ENCODE results near the gene DIAPH2. TPM values are rescaled to one million over a fixed set of nuclear protein-coding genes. Genes with fewer than 3 reads are reported as not detected.

The DIAPH2 gene
- total and polyA plus RNA-seq, 2 donors (not counting 1 experiment from before 2014, with no cell fraction given), result 4.2 to 32.4 TPM

DNA sequence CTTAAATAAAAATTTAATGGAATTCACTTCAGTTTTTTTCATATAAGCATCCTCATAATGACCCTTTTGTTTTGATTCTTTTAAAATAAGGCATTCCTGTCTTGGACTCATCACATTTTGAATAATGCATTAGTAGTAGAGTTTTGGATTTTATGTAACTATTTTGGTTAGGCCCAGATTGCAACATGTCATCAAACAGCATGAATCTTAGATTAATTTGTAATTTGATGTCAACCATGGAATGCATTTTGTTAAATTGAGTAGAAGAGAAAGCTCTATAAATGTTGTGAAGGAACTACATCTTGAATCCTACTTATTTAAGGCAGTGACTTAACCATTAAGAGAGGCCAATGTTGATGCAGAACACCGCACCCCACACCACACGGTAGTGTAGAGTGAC is 3.1 kb downstream of the DIAPH2 start:
- no peaks in the 10 kb centered on the region for H3K27me3 ChIP-seq (replicated peaks in 1 of 4; ENCODE audit: control extremely low read depth in 1 of 4, control insufficient read depth in 3 of 4, insufficient read depth in 4 of 4, low read length in 3 of 4)
- TF ChIP-seq EZH2 (IDR thresholded peaks at IDR 0.05; ENCODE audit: borderline replicate concordance, insufficient read depth, low read depth, low read length, poor library complexity, severe bottlenecking), result no peak
- TF ChIP-seq, protein P1, sequence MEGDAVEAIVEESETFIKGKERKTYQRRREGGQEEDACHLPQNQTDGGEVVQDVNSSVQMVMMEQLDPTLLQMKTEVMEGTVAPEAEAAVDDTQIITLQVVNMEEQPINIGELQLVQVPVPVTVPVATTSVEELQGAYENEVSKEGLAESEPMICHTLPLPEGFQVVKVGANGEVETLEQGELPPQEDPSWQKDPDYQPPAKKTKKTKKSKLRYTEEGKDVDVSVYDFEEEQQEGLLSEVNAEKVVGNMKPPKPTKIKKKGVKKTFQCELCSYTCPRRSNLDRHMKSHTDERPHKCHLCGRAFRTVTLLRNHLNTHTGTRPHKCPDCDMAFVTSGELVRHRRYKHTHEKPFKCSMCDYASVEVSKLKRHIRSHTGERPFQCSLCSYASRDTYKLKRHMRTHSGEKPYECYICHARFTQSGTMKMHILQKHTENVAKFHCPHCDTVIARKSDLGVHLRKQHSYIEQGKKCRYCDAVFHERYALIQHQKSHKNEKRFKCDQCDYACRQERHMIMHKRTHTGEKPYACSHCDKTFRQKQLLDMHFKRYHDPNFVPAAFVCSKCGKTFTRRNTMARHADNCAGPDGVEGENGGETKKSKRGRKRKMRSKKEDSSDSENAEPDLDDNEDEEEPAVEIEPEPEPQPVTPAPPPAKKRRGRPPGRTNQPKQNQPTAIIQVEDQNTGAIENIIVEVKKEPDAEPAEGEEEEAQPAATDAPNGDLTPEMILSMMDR (IDR thresholded peaks at IDR 0.05), result no peak
- no peak overlapping the region for H3K27ac ChIP-seq (ENCODE audit: low read length in 2 of 2)
- H3K27ac Mint-ChIP-seq, result no peak overlapping the region
- no peak overlapping the region for H2AFZ ChIP-seq (ENCODE audit: insufficient read depth, low read depth, low read length, poor library complexity, severe bottlenecking)
- H3K4me3 Mint-ChIP-seq, result no peak overlapping the region
- H3K4me1 Mint-ChIP-seq, result peaks cover 29% of the 10 kb centered on the region
- H4K20me1 ChIP-seq (ENCODE audit: control insufficient read depth, insufficient read depth, low read length, poor library complexity, severe bottlenecking), result no peaks in the 10 kb centered on the region
- no CpG with 5 or more reads among the region's 2 CpGs for WGBS (ENCODE audit: insufficient coverage)
- ChIA-PET CTCF (no interaction called here), POLR2A (no interaction called here)
- H3K79me2 ChIP-seq (ENCODE audit: control insufficient read depth, insufficient read depth, low read length), result peaks cover 2% of the 10 kb centered on the region
- intact Hi-C loops (cut with micrococcal nuclease), result no loop called here
- no peak overlapping the region for H3K4me3 ChIP-seq (ENCODE audit: control extremely low read depth in 1 of 5, extremely low read depth in 1 of 5, insufficient read depth in 1 of 5, low read depth in 2 of 5, low read length in 4 of 5)
- H3K9me3 ChIP-seq (ENCODE audit: control extremely low read depth in 1 of 3, control insufficient read depth in 2 of 3, insufficient read depth in 1 of 3, low read length in 2 of 3), result no peaks in the 10 kb centered on the region
- ATAC-seq (ENCODE audit: low read depth), result no peak
- no peak overlapping the region for H3K4me2 ChIP-seq (replicated peaks; ENCODE audit: low read depth, low read length, poor library complexity, severe bottlenecking)
- no peak overlapping the region for H3K9ac ChIP-seq (ENCODE audit: low read length)
- DNase-seq, result no peak
- H3K36me3 ChIP-seq (replicated peaks in 1 of 2; ENCODE audit: control extremely low read depth in 1 of 2, control insufficient read depth in 1 of 2, extremely low read depth in 1 of 2, insufficient read depth in 2 of 2, low read length in 1 of 2), result no peaks in the 10 kb centered on the region
- H3K4me1 ChIP-seq (ENCODE audit: control insufficient read depth in 2 of 2, insufficient read depth in 2 of 2, low read length in 2 of 2), result peaks cover 4 to 13% of the 10 kb centered on the region in 2 donors
- H3K9me3 Mint-ChIP-seq (ENCODE audit: insufficient read depth), result no peaks in the 10 kb centered on the region
- H3K27me3 Mint-ChIP-seq, result no peaks in the 10 kb centered on the region

DNA sequence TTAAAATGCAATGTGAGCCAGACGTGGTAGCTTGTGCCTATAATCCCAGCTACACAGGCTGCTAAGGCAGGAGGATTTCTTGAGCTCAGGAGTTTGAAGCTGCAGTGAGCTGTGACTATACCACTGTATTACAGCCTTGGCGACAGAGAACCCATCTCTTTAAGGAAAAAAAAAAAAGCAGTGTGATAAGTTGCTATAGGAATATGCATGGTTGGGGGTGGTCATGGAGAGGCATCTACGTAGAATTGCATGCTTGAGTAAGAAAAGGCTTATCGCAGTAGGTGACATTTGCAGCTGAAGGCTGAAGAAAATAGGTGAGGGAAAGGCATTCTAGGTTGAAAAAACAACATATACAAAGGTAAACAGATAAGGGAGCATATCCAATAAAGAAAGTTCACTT is 4.1 kb downstream of the DIAPH2 start:
- H3K27me3 ChIP-seq (replicated peaks in 1 of 4; ENCODE audit: control extremely low read depth in 1 of 4, control insufficient read depth in 3 of 4, insufficient read depth in 4 of 4, low read length in 3 of 4), result no peaks in the 10 kb centered on the region
- Mint-ChIP-seq H3K9me3 (ENCODE audit: insufficient read depth) (no peaks in the 10 kb centered on the region), H3K27me3 (no peaks in the 10 kb centered on the region), H3K4me3 (no peak overlapping the region), H3K27ac (no peak overlapping the region), H3K4me1 (peaks cover 25% of the 10 kb centered on the region)
- H3K4me3 ChIP-seq (ENCODE audit: control extremely low read depth in 1 of 5, extremely low read depth in 1 of 5, insufficient read depth in 1 of 5, low read depth in 2 of 5, low read length in 4 of 5), result no peak overlapping the region
- peaks cover 2% of the 10 kb centered on the region for H3K79me2 ChIP-seq (ENCODE audit: control insufficient read depth, insufficient read depth, low read length)
- no peak overlapping the region for H3K9ac ChIP-seq (ENCODE audit: low read length)
- ChIA-PET CTCF (no interaction called here), POLR2A (no interaction called here)
- no peak overlapping the region for H2AFZ ChIP-seq (ENCODE audit: insufficient read depth, low read depth, low read length, poor library complexity, severe bottlenecking)
- H3K9me3 ChIP-seq (ENCODE audit: control extremely low read depth in 1 of 3, control insufficient read depth in 2 of 3, insufficient read depth in 1 of 3, low read length in 2 of 3), result no peaks in the 10 kb centered on the region
- WGBS (ENCODE audit: insufficient coverage), result no CpG with 5 or more reads among the region's 4 CpGs
- H3K4me2 ChIP-seq (replicated peaks; ENCODE audit: low read depth, low read length, poor library complexity, severe bottlenecking), result no peak overlapping the region
- H4K20me1 ChIP-seq (ENCODE audit: control insufficient read depth, insufficient read depth, low read length, poor library complexity, severe bottlenecking), result no peaks in the 10 kb centered on the region
- no peak for TF ChIP-seq EZH2 (IDR thresholded peaks at IDR 0.05; ENCODE audit: borderline replicate concordance, insufficient read depth, low read depth, low read length, poor library complexity, severe bottlenecking)
- TF ChIP-seq, protein P1 (IDR thresholded peaks at IDR 0.05), result no peak
- peaks cover 4 to 10% of the 10 kb centered on the region in 2 donors for H3K4me1 ChIP-seq (ENCODE audit: control insufficient read depth in 2 of 2, insufficient read depth in 2 of 2, low read length in 2 of 2)
- H3K36me3 ChIP-seq (replicated peaks in 1 of 2; ENCODE audit: control extremely low read depth in 1 of 2, control insufficient read depth in 1 of 2, extremely low read depth in 1 of 2, insufficient read depth in 2 of 2, low read length in 1 of 2), result no peaks in the 10 kb centered on the region
- DNase-seq (no peak), ATAC-seq (ENCODE audit: low read depth) (no peak)
- no peak overlapping the region for H3K27ac ChIP-seq (ENCODE audit: low read length in 2 of 2)
- intact Hi-C loops (cut with micrococcal nuclease), result no loop called here

All from B cell (primary cell).